HG03280 (cell line): ENCODE measurements around the gene HRH2.
"Not testable (repeated sequence)": the region's sequence is repeated elsewhere in the genome, so short reads cannot be mapped to it uniquely, and the experiment has no call there.

Source experiments
- ATAC-seq: cut with Tn5 transposase; IDR thresholded peaks from one replicate; pipeline ENCODE4 v1.9.1; 2021; ENCODE audit warnings: mild to moderate bottlenecking, moderate library complexity; ENCODE audit not compliant: unreplicated experiment

The HRH2 gene

GRCh38 chr5:175711472-175712312 lies 53.8 kb downstream of the HRH2 start:
- no peak for ATAC-seq

GRCh38 chr5:175712313-175712680 lies 54.4 kb downstream of the HRH2 start:
- no peak for ATAC-seq

- no peak for ATAC-seq
These were observed 54.8 kb downstream of the HRH2 start for GRCh38 chr5:175712681-175713085.

- ATAC-seq, result no peak
These were observed 56.1 kb downstream of the HRH2 start for GRCh38 chr5:175713930-175714329.

GRCh38 chr5:175714479-175715085 lies 56.7 kb downstream of the HRH2 start:
- ATAC-seq, result no peak

- no peak for ATAC-seq
These were observed 58.0 kb downstream of the HRH2 start for GRCh38 chr5:175715627-175716522.

- no peak for ATAC-seq
These were observed 60.0 kb downstream of the HRH2 start for GRCh38 chr5:175717837-175718236.

GRCh38 chr5:175718401-175719108 lies 60.7 kb downstream of the HRH2 start:
- ATAC-seq, result no peak

- ATAC-seq, result not testable (repeated sequence)
These were observed 61.2 kb downstream of the HRH2 start for GRCh38 chr5:175719109-175719432.

- ATAC-seq, result no peak
These were observed 66.7 kb downstream of the HRH2 start for GRCh38 chr5:175724314-175725275.

GRCh38 chr5:175728316-175728715 lies 70.4 kb downstream of the HRH2 start:
- no peak for ATAC-seq

- no peak for ATAC-seq
These were observed 71.3 kb downstream of the HRH2 start for GRCh38 chr5:175728885-175729828.

- peak; percentile 76 for ATAC-seq
These were observed 72.0 kb downstream of the HRH2 start for GRCh38 chr5:175729829-175730277.

GRCh38 chr5:175731172-175731571 lies 73.3 kb downstream of the HRH2 start:
- no peak for ATAC-seq

GRCh38 chr5:175731756-175732465 lies 74.0 kb downstream of the HRH2 start:
- no peak for ATAC-seq

- no peak for ATAC-seq
These were observed 75.1 kb downstream of the HRH2 start for GRCh38 chr5:175733017-175733416.

GRCh38 chr5:175734016-175734415 lies 76.1 kb downstream of the HRH2 start:
- no peak for ATAC-seq

GRCh38 chr5:175734501-175734900 lies 76.6 kb downstream of the HRH2 start:
- no peak for ATAC-seq
